ENCODE results near the gene COL20A1.
A peak's percentile ranks its signal among the peaks of the same experiment; 100 is the strongest.

The COL20A1 gene

GRCh38 chr20:63380346-63380870 is 87.4 kb downstream of the COL20A1 start:
- no peak for DNase-seq (ENCODE audit: extremely low read depth, low read depth)
- TF ChIP-seq, protein P1, sequence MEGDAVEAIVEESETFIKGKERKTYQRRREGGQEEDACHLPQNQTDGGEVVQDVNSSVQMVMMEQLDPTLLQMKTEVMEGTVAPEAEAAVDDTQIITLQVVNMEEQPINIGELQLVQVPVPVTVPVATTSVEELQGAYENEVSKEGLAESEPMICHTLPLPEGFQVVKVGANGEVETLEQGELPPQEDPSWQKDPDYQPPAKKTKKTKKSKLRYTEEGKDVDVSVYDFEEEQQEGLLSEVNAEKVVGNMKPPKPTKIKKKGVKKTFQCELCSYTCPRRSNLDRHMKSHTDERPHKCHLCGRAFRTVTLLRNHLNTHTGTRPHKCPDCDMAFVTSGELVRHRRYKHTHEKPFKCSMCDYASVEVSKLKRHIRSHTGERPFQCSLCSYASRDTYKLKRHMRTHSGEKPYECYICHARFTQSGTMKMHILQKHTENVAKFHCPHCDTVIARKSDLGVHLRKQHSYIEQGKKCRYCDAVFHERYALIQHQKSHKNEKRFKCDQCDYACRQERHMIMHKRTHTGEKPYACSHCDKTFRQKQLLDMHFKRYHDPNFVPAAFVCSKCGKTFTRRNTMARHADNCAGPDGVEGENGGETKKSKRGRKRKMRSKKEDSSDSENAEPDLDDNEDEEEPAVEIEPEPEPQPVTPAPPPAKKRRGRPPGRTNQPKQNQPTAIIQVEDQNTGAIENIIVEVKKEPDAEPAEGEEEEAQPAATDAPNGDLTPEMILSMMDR (IDR thresholded peaks at IDR 0.05; ENCODE audit: low read depth, low read length, missing control alignments) = no peak
- H3K4me3 ChIP-seq (replicated peaks; ENCODE audit: low read depth, low read length) = no peak overlapping the region

DNA sequence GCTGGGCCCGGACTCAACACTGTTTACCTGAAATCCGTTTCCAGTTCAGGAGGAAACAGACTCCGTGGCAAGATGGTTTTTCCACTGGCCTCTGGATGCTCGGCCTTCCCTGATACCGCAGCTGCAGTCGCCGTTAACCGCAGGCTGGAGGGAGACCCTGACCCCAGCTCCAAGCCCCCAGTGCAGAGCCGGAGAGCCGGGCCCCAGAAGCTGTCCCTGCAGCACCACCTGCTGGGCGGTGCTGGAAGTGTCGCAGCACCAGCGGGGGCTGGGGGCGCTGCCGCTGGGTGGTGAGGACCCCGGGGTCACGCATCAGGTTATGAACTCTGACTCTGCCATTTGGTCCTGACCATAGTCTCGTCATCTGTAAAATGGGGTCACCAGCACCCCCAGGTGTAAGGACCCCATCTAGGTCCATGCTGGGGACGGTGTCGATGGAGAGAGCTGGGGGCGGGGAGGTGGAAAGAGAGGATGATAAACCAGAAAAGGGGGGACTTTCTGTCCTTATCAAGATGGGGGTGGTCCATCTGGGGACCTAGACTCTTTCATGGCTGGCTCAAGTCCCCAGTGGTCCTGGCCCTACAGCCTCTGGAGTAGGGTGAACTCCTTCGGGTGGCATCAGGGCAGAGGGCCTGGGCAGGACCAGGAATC is 88.9 kb downstream of the COL20A1 start:
- TF ChIP-seq, protein P1 (IDR thresholded peaks at IDR 0.05; ENCODE audit: low read depth, low read length, missing control alignments) = peak; percentile 88
- no peak overlapping the region for H3K4me3 ChIP-seq (replicated peaks; ENCODE audit: low read depth, low read length)
- DNase-seq (ENCODE audit: extremely low read depth, low read depth) = no peak

GRCh38 chr20:63382551-63383300 is 89.7 kb downstream of the COL20A1 start:
- no peak overlapping the region for H3K4me3 ChIP-seq (replicated peaks; ENCODE audit: low read depth, low read length)
- no peak for DNase-seq (ENCODE audit: extremely low read depth, low read depth)
- TF ChIP-seq, protein P1 (IDR thresholded peaks at IDR 0.05; ENCODE audit: low read depth, low read length, missing control alignments) = no peak

DNA sequence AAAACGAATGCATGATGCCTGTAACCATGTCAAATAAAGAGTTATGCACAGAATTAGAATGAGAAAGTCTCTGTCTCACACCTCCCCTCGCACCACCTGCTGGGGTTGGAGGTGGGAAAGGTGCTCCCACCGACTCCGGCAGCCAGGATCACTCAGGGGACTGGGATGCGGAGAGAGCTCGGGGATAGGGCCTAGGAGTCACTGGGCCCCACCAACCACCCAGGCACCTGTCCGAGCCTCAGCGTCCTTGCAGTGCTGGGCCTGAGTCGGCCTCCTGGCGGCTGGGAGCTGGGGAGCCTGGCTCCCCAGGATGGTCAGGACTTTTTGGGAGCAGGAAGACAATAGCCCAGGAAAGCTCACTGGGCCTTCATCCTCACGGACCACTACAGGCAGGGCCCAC is 90.6 kb downstream of the COL20A1 start:
- TF ChIP-seq, protein P1 (IDR thresholded peaks at IDR 0.05; ENCODE audit: low read depth, low read length, missing control alignments) = no peak
- no peak overlapping the region for H3K4me3 ChIP-seq (replicated peaks; ENCODE audit: low read depth, low read length)
- DNase-seq (ENCODE audit: extremely low read depth, low read depth) = no peak

DNA sequence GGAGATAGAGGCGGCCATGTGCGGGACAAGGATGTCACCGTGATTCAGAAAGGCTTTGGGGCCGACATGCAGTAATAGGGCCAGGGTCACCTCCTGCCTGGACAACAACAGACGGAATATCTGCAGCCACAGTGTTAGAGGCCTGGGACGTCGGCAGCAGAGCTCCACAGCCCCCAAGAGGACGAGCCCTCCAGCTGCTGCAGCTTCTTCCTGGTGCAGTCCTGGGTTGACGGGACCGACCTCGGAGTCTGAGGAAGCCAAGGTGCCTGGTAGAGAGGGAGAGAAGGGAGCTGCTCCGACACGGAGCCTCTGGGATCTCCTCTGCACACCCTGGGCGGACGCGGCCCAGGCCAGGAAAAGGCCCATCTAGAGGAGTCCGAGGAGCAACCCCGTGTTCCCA is 91.3 kb downstream of the COL20A1 start:
- no peak for DNase-seq (ENCODE audit: extremely low read depth, low read depth)
- TF ChIP-seq, protein P1 (IDR thresholded peaks at IDR 0.05; ENCODE audit: low read depth, low read length, missing control alignments) = no peak

More for the DNA sequence above, 91.3 kb downstream of the COL20A1 start:
- H3K4me3 ChIP-seq (replicated peaks; ENCODE audit: low read depth, low read length) = no peak overlapping the region

All from HFF-Myc (cell line).